Neural progenitor cell (in vitro differentiated cells): ENCODE measurements around the gene CXCL1.

Experiments
- EZH2 ChIP-seq: fragments of 200-600 bp; sonication (generic); IDR thresholded peaks from 2 replicates; pipeline ENCODE4 v1.6.1; 2017; ENCODE audit warnings: antibody characterized with exemption, mild to moderate bottlenecking, moderate library complexity
- TF ChIP-seq, protein P1 (sequence below): fragments of 200-600 bp; sonication (generic); IDR thresholded peaks from 2 replicates; pipeline ENCODE4 v1.5.1; 2017; ENCODE audit warnings: antibody characterized with exemption, mild to moderate bottlenecking

DNA sequence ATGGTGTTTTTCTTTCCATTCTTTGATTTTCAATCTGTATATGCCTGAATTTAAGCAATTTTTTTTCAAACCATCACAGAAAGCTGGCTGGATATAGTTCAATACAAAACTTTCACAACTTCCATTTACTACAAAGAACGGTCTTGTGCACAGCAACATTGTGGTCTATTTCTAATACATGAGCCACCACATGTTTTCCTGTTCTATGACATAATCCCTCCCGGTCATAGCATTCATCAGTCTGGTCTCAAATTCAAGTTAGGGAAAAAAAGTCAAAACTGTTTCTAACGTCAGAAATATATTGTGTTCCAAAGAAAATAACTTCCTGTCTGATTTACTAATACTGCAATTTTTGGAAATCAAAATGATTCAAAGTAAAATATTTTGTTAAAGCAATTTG lies 40.2 kb upstream of the CXCL1 start:
- TF ChIP-seq, protein P1, sequence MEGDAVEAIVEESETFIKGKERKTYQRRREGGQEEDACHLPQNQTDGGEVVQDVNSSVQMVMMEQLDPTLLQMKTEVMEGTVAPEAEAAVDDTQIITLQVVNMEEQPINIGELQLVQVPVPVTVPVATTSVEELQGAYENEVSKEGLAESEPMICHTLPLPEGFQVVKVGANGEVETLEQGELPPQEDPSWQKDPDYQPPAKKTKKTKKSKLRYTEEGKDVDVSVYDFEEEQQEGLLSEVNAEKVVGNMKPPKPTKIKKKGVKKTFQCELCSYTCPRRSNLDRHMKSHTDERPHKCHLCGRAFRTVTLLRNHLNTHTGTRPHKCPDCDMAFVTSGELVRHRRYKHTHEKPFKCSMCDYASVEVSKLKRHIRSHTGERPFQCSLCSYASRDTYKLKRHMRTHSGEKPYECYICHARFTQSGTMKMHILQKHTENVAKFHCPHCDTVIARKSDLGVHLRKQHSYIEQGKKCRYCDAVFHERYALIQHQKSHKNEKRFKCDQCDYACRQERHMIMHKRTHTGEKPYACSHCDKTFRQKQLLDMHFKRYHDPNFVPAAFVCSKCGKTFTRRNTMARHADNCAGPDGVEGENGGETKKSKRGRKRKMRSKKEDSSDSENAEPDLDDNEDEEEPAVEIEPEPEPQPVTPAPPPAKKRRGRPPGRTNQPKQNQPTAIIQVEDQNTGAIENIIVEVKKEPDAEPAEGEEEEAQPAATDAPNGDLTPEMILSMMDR, result no peak
- no peak for TF ChIP-seq EZH2
